ENCODE measurements around the gene IGF2BP3.
"Not testable (repeated sequence)": the region's sequence is repeated elsewhere in the genome, so short reads cannot be mapped to it uniquely, and the experiment has no call there.

The IGF2BP3 gene

GRCh38 chr7:23419160-23419559, 51.1 kb downstream of the IGF2BP3 start:
- DNase-seq: no peak

GRCh38 chr7:23418046-23418445, 52.2 kb downstream of the IGF2BP3 start:
- DNase-seq: no peak

- DNase-seq: no peak
Observed at GRCh38 chr7:23415198-23415597, 55.1 kb downstream of the IGF2BP3 start.

- DNase-seq: no peak
Observed at GRCh38 chr7:23410446-23411183, 59.7 kb downstream of the IGF2BP3 start.

GRCh38 chr7:23406564-23406963, 63.7 kb downstream of the IGF2BP3 start:
- DNase-seq: not testable (repeated sequence)

GRCh38 chr7:23405240-23405618, 65.1 kb downstream of the IGF2BP3 start:
- DNase-seq: peak; percentile 7

- no peak for DNase-seq
Observed at GRCh38 chr7:23404546-23405239, 65.6 kb downstream of the IGF2BP3 start.

GRCh38 chr7:23403970-23404369, 66.3 kb downstream of the IGF2BP3 start:
- no peak for DNase-seq

GRCh38 chr7:23398090-23398489, 72.2 kb downstream of the IGF2BP3 start:
- DNase-seq: not testable (repeated sequence)

- DNase-seq: peak; percentile 42
Observed at GRCh38 chr7:23397241-23397640, 73.0 kb downstream of the IGF2BP3 start.

- DNase-seq: peak; percentile 13
Observed at GRCh38 chr7:23396222-23397015, 73.9 kb downstream of the IGF2BP3 start.

GRCh38 chr7:23394488-23395171, 75.7 kb downstream of the IGF2BP3 start:
- DNase-seq: peak; percentile 95

GRCh38 chr7:23393636-23394035, 76.7 kb downstream of the IGF2BP3 start:
- DNase-seq: peak; percentile 85

- no peak for DNase-seq
Observed at GRCh38 chr7:23389701-23390100, 80.6 kb downstream of the IGF2BP3 start.

- DNase-seq: no peak
Observed at GRCh38 chr7:23387583-23387982, 82.7 kb downstream of the IGF2BP3 start.

- no peak for DNase-seq
Observed at GRCh38 chr7:23385140-23385539, 85.2 kb downstream of the IGF2BP3 start.

GRCh38 chr7:23383225-23383624, 87.1 kb downstream of the IGF2BP3 start:
- DNase-seq: no peak

GRCh38 chr7:23380961-23381360, 89.3 kb downstream of the IGF2BP3 start:
- no peak for DNase-seq

GRCh38 chr7:23380556-23380955, 89.7 kb downstream of the IGF2BP3 start:
- DNase-seq: no peak

GRCh38 chr7:23378996-23379395, 91.3 kb downstream of the IGF2BP3 start:
- DNase-seq: no peak

- DNase-seq: no peak
Observed at GRCh38 chr7:23377134-23377533, 93.2 kb downstream of the IGF2BP3 start.

- no peak for DNase-seq
Observed at GRCh38 chr7:23373151-23374004, 96.9 kb downstream of the IGF2BP3 start.

All from NCI-H82 (cell line).